Vagina (tissue), 2 donors: ENCODE data around the gene TNFAIP3.

Experiments used
- POLR2A ChIP-seq, 2 donors: fragments of 450-650 bp; IDR thresholded peaks; one replicate each; pipeline ENCODE4 v1.6.1; 2017; ENCODE audit warnings: antibody characterized with exemption in 2 of 2, mild to moderate bottlenecking in 2 of 2, moderate library complexity in 2 of 2
- POLR2AphosphoS5 ChIP-seq, 2 donors: sonication (generic); formaldehyde crosslinking; IDR thresholded peaks; one replicate each; pipeline ENCODE4 v1.9.0; 2017; ENCODE audit warnings: antibody characterized with exemption in 2 of 2, mild to moderate bottlenecking in 2 of 2, low read depth in 1 of 2; ENCODE audit not compliant: insufficient read depth in 1 of 2
- TF ChIP-seq, protein P1 (sequence below), 3 experiments: fragments of 450-650 bp in 2 of 3; fragments of 200-600 bp in 1 of 3; sonication (generic) in 1 of 3; IDR thresholded peaks; one replicate each; pipeline ENCODE4 v1.5.1; 2017 to 2019; ENCODE audit warnings: antibody characterized with exemption in 3 of 3, mild to moderate bottlenecking in 2 of 3, moderate library complexity in 2 of 3

DNA sequence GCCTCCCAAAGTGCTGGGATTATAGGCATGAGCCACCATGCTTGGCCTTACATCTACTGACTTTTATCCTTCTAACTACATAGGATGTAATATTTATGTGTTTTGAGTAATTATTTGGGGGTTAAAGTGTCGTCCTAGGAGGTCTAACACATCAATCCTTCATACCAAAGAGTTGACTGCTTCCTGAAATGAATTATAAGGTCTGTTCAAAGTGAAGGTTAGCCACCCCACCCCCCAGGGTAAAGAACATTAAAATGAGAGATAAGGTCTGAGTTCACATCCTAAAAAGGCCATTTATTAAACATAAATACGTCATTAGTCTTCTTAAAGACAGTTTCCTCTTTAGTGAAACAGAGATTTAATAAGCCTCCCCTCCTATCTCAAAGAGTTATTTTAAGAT is 33.8 kb downstream of the TNFAIP3 start:
- TF ChIP-seq POLR2AphosphoS5 (IDR thresholded peaks at IDR 0.05; ENCODE audit: insufficient read depth in 1 of 2, low read depth in 1 of 2): no peak
- TF ChIP-seq POLR2A (IDR thresholded peaks at IDR 0.05): no peak
- TF ChIP-seq, protein P1, sequence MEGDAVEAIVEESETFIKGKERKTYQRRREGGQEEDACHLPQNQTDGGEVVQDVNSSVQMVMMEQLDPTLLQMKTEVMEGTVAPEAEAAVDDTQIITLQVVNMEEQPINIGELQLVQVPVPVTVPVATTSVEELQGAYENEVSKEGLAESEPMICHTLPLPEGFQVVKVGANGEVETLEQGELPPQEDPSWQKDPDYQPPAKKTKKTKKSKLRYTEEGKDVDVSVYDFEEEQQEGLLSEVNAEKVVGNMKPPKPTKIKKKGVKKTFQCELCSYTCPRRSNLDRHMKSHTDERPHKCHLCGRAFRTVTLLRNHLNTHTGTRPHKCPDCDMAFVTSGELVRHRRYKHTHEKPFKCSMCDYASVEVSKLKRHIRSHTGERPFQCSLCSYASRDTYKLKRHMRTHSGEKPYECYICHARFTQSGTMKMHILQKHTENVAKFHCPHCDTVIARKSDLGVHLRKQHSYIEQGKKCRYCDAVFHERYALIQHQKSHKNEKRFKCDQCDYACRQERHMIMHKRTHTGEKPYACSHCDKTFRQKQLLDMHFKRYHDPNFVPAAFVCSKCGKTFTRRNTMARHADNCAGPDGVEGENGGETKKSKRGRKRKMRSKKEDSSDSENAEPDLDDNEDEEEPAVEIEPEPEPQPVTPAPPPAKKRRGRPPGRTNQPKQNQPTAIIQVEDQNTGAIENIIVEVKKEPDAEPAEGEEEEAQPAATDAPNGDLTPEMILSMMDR (IDR thresholded peaks at IDR 0.05): no peak
